ENCODE measurements around the gene FREM2.

FREM2 gene

DNA sequence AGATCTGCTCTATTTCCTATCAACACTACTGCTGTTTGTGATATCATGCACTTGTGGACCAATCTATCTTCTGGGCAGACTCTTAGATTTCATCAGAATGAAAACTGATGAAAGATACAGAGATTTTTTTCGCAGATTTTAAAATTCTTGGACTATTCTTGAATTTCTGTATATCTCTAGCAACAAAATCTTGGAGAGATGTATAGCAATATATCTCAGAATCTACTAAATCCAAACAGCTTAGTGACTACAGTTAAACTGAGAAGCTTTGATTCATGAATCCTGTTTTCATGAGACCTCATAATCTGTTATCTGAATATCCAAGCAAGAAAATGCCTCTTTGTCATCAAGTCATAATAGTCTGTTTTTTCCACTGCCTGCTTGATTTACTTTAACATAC is 28.0 kb upstream of the FREM2 start:
- H3K79me1 ChIP-seq (ENCODE audit: low read depth, low read length), result no peaks in the 10 kb centered on the region

DNA sequence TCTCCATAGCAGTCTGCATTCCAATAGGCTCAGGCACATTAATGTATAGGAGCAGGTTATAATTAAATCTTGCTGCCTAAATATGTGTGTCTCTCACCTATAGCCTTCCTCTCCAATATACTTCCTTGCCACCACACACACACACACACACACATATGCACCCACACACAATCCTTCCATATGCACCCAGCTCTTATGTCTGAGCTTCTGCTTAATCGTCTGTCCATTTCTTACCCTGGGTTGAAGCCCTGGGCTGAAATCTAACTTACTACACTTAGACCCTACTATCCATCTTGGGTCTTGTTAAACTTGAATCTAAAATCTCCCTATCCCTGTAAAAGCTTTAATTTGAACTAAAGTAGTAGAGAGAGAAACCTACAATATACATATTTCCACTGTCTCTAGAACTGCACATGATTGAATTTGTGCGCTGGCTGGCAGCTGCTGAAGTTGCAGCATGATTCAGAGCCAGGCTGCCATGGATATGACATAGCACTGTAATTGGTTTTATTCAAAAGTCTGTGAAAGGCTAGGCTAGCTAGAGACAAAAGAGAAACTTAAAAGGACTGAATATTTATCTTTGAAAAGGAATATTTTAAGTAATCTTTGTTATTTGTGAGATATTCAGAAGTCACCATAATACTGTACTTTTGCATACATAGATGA is 25.7 kb upstream of the FREM2 start:
- no peak for DNase-seq (ENCODE audit: low spot score)
- Histone ChIP-seq H3K9ac (ENCODE audit: low read depth, low read length, poor library complexity) (no peak overlapping the region), H4K91ac (ENCODE audit: low read depth, low read length, poor library complexity) (no peak overlapping the region), H2BK12ac (ENCODE audit: low read length) (no peak overlapping the region), H3K14ac (ENCODE audit: low read length) (no peak overlapping the region), H4K8ac (ENCODE audit: low read depth, low read length) (no peak overlapping the region), H2AFZ (ENCODE audit: low read length) (peak overlapping the region; percentile 49), H2BK5ac (ENCODE audit: low read length) (no peak overlapping the region), H3K9me3 (replicated peaks in 1 of 2; ENCODE audit: control insufficient read depth in 2 of 2, insufficient read depth in 1 of 2, low read depth in 1 of 2, low read length in 2 of 2) (no peaks in the 10 kb centered on the region), H3K23ac (ENCODE audit: low read depth, low read length, poor library complexity) (no peak overlapping the region), H3K4me1 (ENCODE audit: control insufficient read depth in 2 of 2, insufficient read depth in 1 of 2, low read depth in 1 of 2, low read length in 2 of 2) (peaks cover 0 to 19% of the 10 kb centered on the region in 2 donors), H2BK120ac (ENCODE audit: low read depth, low read length) (no peak overlapping the region), H3K27ac (replicated peaks; ENCODE audit: low read length) (no peak overlapping the region), H2BK15ac (ENCODE audit: low read length) (no peak overlapping the region), H3K4me2 (ENCODE audit: insufficient read depth, low read length, poor library complexity, severe bottlenecking) (no peak overlapping the region), H2AK5ac (ENCODE audit: low read depth, low read length) (no peak overlapping the region), H3K18ac (ENCODE audit: low read length) (no peak overlapping the region), H3K79me1 (ENCODE audit: low read depth, low read length) (no peaks in the 10 kb centered on the region), H3K4me3 (ENCODE audit: low read length in 2 of 2) (no peak overlapping the region), H3K27me3 (ENCODE audit: control insufficient read depth in 3 of 3, insufficient read depth in 3 of 3, low read depth in 1 of 3, low read length in 3 of 3) (no peaks in the 10 kb centered on the region), H3K4ac (ENCODE audit: low read length) (no peak overlapping the region), H3K36me3 (replicated peaks in 1 of 2; ENCODE audit: control insufficient read depth in 2 of 2, insufficient read depth in 2 of 2, low read length in 2 of 2) (no peaks in the 10 kb centered on the region)
- no CpG with 5 or more reads among the region's 2 CpGs for WGBS, 2 donors (ENCODE audit: extremely low coverage in 2 of 2, insufficient read length in 2 of 2, insufficient replicate concordance in 1 of 2)

More for the DNA sequence above, 28.0 kb upstream of the FREM2 start:
- H3K4me1 ChIP-seq (ENCODE audit: control insufficient read depth in 2 of 2, insufficient read depth in 1 of 2, low read depth in 1 of 2, low read length in 2 of 2), result peaks cover 0 to 19% of the 10 kb centered on the region in 2 donors
- no peak overlapping the region for H2AFZ ChIP-seq (ENCODE audit: low read length)
- H3K4ac ChIP-seq (ENCODE audit: low read length), result no peak overlapping the region
- H4K91ac ChIP-seq (ENCODE audit: low read depth, low read length, poor library complexity), result no peak overlapping the region
- H3K18ac ChIP-seq (ENCODE audit: low read length), result no peak overlapping the region
- H3K14ac ChIP-seq (ENCODE audit: low read length), result no peak overlapping the region
- no peak overlapping the region for H3K4me2 ChIP-seq (ENCODE audit: insufficient read depth, low read length, poor library complexity, severe bottlenecking)
- H3K36me3 ChIP-seq (replicated peaks in 1 of 2; ENCODE audit: control insufficient read depth in 2 of 2, insufficient read depth in 2 of 2, low read length in 2 of 2), result no peaks in the 10 kb centered on the region
- no CpG with 5 or more reads among the region's 1 CpG for WGBS, 2 donors (ENCODE audit: extremely low coverage in 2 of 2, insufficient read length in 2 of 2, insufficient replicate concordance in 1 of 2)
- H3K4me3 ChIP-seq (ENCODE audit: low read length in 2 of 2), result no peak overlapping the region
- H3K27ac ChIP-seq (replicated peaks; ENCODE audit: low read length), result no peak overlapping the region
- no peak overlapping the region for H2BK5ac ChIP-seq (ENCODE audit: low read length)
- no peaks in the 10 kb centered on the region for H3K9me3 ChIP-seq (replicated peaks in 1 of 2; ENCODE audit: control insufficient read depth in 2 of 2, insufficient read depth in 1 of 2, low read depth in 1 of 2, low read length in 2 of 2)
- H4K8ac ChIP-seq (ENCODE audit: low read depth, low read length), result no peak overlapping the region
- H2BK15ac ChIP-seq (ENCODE audit: low read length), result no peak overlapping the region
- no peak overlapping the region for H2BK12ac ChIP-seq (ENCODE audit: low read length)
- H2BK120ac ChIP-seq (ENCODE audit: low read depth, low read length), result no peak overlapping the region
- H3K23ac ChIP-seq (ENCODE audit: low read depth, low read length, poor library complexity), result no peak overlapping the region
- no peaks in the 10 kb centered on the region for H3K27me3 ChIP-seq (ENCODE audit: control insufficient read depth in 3 of 3, insufficient read depth in 3 of 3, low read depth in 1 of 3, low read length in 3 of 3)
- no peak overlapping the region for H3K9ac ChIP-seq (ENCODE audit: low read depth, low read length, poor library complexity)
- DNase-seq (ENCODE audit: low spot score), result no peak
- no peak overlapping the region for H2AK5ac ChIP-seq (ENCODE audit: low read depth, low read length)

DNA sequence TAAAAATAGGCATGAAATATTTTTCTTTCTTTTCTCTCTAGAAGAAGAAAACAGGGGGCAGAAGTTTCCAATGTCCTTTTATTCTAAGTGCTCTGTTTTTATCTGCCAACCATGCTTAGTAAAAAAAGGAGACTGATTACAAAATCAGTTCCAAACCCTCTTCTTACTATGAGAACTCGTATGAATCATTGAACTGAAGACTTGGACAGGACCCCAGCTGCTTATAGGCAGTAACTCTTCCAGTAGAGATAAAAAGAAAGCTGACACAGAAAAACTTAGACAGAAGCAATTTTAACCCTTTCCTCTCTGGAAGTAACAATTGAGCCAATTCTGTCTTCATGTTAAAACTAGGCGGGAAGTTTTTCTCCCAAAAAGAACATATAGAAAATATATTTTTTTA is 24.5 kb upstream of the FREM2 start:
- Histone ChIP-seq H3K9me3 (replicated peaks in 1 of 2; ENCODE audit: control insufficient read depth in 2 of 2, insufficient read depth in 1 of 2, low read depth in 1 of 2, low read length in 2 of 2) (no peaks in the 10 kb centered on the region), H3K4me1 (ENCODE audit: control insufficient read depth in 2 of 2, insufficient read depth in 1 of 2, low read depth in 1 of 2, low read length in 2 of 2) (peaks cover 0 to 19% of the 10 kb centered on the region in 2 donors), H2AFZ (ENCODE audit: low read length) (no peak overlapping the region), H3K36me3 (replicated peaks in 1 of 2; ENCODE audit: control insufficient read depth in 2 of 2, insufficient read depth in 2 of 2, low read length in 2 of 2) (no peaks in the 10 kb centered on the region), H3K4me2 (ENCODE audit: insufficient read depth, low read length, poor library complexity, severe bottlenecking) (no peak overlapping the region), H3K79me1 (ENCODE audit: low read depth, low read length) (no peaks in the 10 kb centered on the region), H3K23ac (ENCODE audit: low read depth, low read length, poor library complexity) (no peak overlapping the region), H2BK12ac (ENCODE audit: low read length) (no peak overlapping the region), H2BK5ac (ENCODE audit: low read length) (no peak overlapping the region), H3K4me3 (ENCODE audit: low read length in 2 of 2) (no peak overlapping the region), H2AK5ac (ENCODE audit: low read depth, low read length) (no peak overlapping the region), H4K91ac (ENCODE audit: low read depth, low read length, poor library complexity) (no peak overlapping the region), H2BK120ac (ENCODE audit: low read depth, low read length) (no peak overlapping the region), H3K4ac (ENCODE audit: low read length) (no peak overlapping the region), H3K27ac (replicated peaks; ENCODE audit: low read length) (no peak overlapping the region), H2BK15ac (ENCODE audit: low read length) (no peak overlapping the region), H4K8ac (ENCODE audit: low read depth, low read length) (no peak overlapping the region), H3K14ac (ENCODE audit: low read length) (no peak overlapping the region), H3K18ac (ENCODE audit: low read length) (no peak overlapping the region), H3K27me3 (ENCODE audit: control insufficient read depth in 3 of 3, insufficient read depth in 3 of 3, low read depth in 1 of 3, low read length in 3 of 3) (no peaks in the 10 kb centered on the region), H3K9ac (ENCODE audit: low read depth, low read length, poor library complexity) (no peak overlapping the region)
- DNase-seq (ENCODE audit: low spot score), result no peak
- WGBS, 2 donors (ENCODE audit: extremely low coverage in 2 of 2, insufficient read length in 2 of 2, insufficient replicate concordance in 1 of 2), result no CpG with 5 or more reads among the region's 2 CpGs

DNA sequence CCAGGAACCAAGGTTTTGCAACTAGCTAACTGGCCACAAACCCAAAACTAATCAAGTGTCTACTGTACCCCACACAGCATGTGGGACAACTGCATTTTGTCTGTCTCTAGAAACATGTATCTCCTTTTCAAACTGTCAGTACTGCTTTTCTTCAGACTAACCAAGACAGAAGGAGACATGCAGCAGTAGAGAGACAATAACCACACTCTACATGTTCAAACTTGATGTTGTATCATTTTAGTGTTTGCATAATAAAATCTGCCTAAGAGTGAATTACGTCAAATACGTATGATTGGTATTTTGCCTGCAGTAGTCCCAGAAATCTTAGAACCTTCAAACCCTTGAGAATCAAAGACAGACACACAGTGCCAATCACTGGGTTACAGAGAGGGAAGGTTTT is 22.0 kb upstream of the FREM2 start:
- no peak overlapping the region for H3K23ac ChIP-seq (ENCODE audit: low read depth, low read length, poor library complexity)
- H3K36me3 ChIP-seq (replicated peaks in 1 of 2; ENCODE audit: control insufficient read depth in 2 of 2, insufficient read depth in 2 of 2, low read length in 2 of 2), result no peaks in the 10 kb centered on the region
- no peak overlapping the region for H2BK5ac ChIP-seq (ENCODE audit: low read length)
- H3K79me1 ChIP-seq (ENCODE audit: low read depth, low read length), result no peaks in the 10 kb centered on the region
- H3K14ac ChIP-seq (ENCODE audit: low read length), result no peak overlapping the region
- no peak overlapping the region for H3K27ac ChIP-seq (replicated peaks; ENCODE audit: low read length)
- H3K9ac ChIP-seq (ENCODE audit: low read depth, low read length, poor library complexity), result no peak overlapping the region
- no peak overlapping the region for H2BK12ac ChIP-seq (ENCODE audit: low read length)
- H3K4ac ChIP-seq (ENCODE audit: low read length), result no peak overlapping the region
- peaks cover 0 to 19% of the 10 kb centered on the region in 2 donors for H3K4me1 ChIP-seq (ENCODE audit: control insufficient read depth in 2 of 2, insufficient read depth in 1 of 2, low read depth in 1 of 2, low read length in 2 of 2)
- H2BK120ac ChIP-seq (ENCODE audit: low read depth, low read length), result no peak overlapping the region
- H3K4me3 ChIP-seq (ENCODE audit: low read length in 2 of 2), result no peak overlapping the region
- no peak overlapping the region for H3K4me2 ChIP-seq (ENCODE audit: insufficient read depth, low read length, poor library complexity, severe bottlenecking)
- H2BK15ac ChIP-seq (ENCODE audit: low read length), result no peak overlapping the region
- no peak overlapping the region for H4K8ac ChIP-seq (ENCODE audit: low read depth, low read length)
- no peak overlapping the region for H2AK5ac ChIP-seq (ENCODE audit: low read depth, low read length)
- no peaks in the 10 kb centered on the region for H3K9me3 ChIP-seq (replicated peaks in 1 of 2; ENCODE audit: control insufficient read depth in 2 of 2, insufficient read depth in 1 of 2, low read depth in 1 of 2, low read length in 2 of 2)
- WGBS, 2 donors (ENCODE audit: extremely low coverage in 2 of 2, insufficient read length in 2 of 2, insufficient replicate concordance in 1 of 2), result no CpG with 5 or more reads among the region's 2 CpGs
- H3K27me3 ChIP-seq (ENCODE audit: control insufficient read depth in 3 of 3, insufficient read depth in 3 of 3, low read depth in 1 of 3, low read length in 3 of 3), result no peaks in the 10 kb centered on the region
- H2AFZ ChIP-seq (ENCODE audit: low read length), result no peak overlapping the region
- H3K18ac ChIP-seq (ENCODE audit: low read length), result no peak overlapping the region
- DNase-seq (ENCODE audit: low spot score), result no peak
- no peak overlapping the region for H4K91ac ChIP-seq (ENCODE audit: low read depth, low read length, poor library complexity)
